K562 (cell line): ENCODE results near the gene CCDC148. TPM values are rescaled to one million over a fixed set of nuclear protein-coding genes. Genes with fewer than 3 reads are reported as not detected.

Experiments
- ATAC-seq: fragments of 200-7000 bp; cut with Tn5 transposase; 3 replicates; pipeline ENCODE4 v1.9.1; 2020; ENCODE audit warnings: moderate library complexity
- BruUV-seq: library from RNA; stranded (reverse); fragments of 400-500 nt; replicated peaks from 2 replicates; lab custom pipeline; 2021; lab: Mats Ljungman, UMichigan
- CTCF ChIA-PET: fragments of 300-600 bp; formaldehyde crosslinking; extraction: SDS; loops from one replicate; lab custom pipeline; 2021; ENCODE audit warnings: low intra/inter-chr PET ratio; lab: Yijun Ruan, JAX
- POLR2A ChIA-PET: fragments of 300-600, 350-650 bp; sonication (Branson Sonifier 250); formaldehyde crosslinking; extraction: SDS; loops from one replicate; lab custom pipeline; 2021; ENCODE audit warnings: antibody characterized with exemption, inconsistent platforms; lab: Yijun Ruan, JAX
- DNase-seq, 4 experiments: peaks; one replicate each; pipeline versions ENCODE4 v3.0.0 to v3.0.0-alpha.2; 2011 to 2018; ENCODE audit warnings: low spot score in 3 of 4, mixed read lengths in 3 of 4; ENCODE audit errors: extremely low read depth in 1 of 4
- FAIRE-seq: peaks from 2 replicates; lab custom pipeline; 2011; peaks lifted over from hg19 to GRCh38; lab: Jason Lieb, UNC
- H2AFZ ChIP-seq: 2 replicates; pipeline ENCODE4 v1.6.0; 2011; ENCODE audit warnings: low read depth, low read length, control low read depth, inconsistent platforms
- H3K27ac ChIP-seq: fragments of 200-600 bp; 3 replicates; pipeline ENCODE4 v1.8.0; 2011; ENCODE audit warnings: low read depth, mild to moderate bottlenecking, control low read depth, inconsistent platforms, low read length, moderate library complexity, mixed read lengths; ENCODE audit errors: extremely low read depth
- H3K27me3 ChIP-seq, 2 experiments: fragments of 300-600 bp in 1 of 2; 2 replicates in 1 of 2; 3 replicates in 1 of 2; pipeline versions ENCODE4 v1.6.0 to v1.8.0; 2011; ENCODE audit warnings: inconsistent platforms in 2 of 2, low read length in 2 of 2, mild to moderate bottlenecking in 1 of 2, mixed read lengths in 1 of 2, moderate library complexity in 1 of 2; ENCODE audit not compliant: control insufficient read depth in 2 of 2, insufficient read depth in 2 of 2
- H3K36me3 ChIP-seq: fragments of 300-600 bp; 3 replicates; pipeline ENCODE4 v1.8.0; 2011; ENCODE audit warnings: mild to moderate bottlenecking, low read length, inconsistent platforms; ENCODE audit not compliant: control insufficient read depth, insufficient read depth
- H3K4me1 ChIP-seq, 2 experiments: fragments of 200-600 bp in 1 of 2; replicated peaks in 1 of 2; 2 replicates in 1 of 2; 3 replicates in 1 of 2; pipeline versions ENCODE4 v1.5.1 to v1.8.0; 2011; ENCODE audit warnings: inconsistent platforms in 2 of 2, low read length in 2 of 2, mild to moderate bottlenecking in 1 of 2, mixed read lengths in 1 of 2, moderate library complexity in 1 of 2; ENCODE audit not compliant: control insufficient read depth in 2 of 2, insufficient read depth in 2 of 2
- H3K4me2 ChIP-seq: 2 replicates; pipeline ENCODE4 v1.6.1; 2011; ENCODE audit warnings: low read length, control low read depth, inconsistent platforms, mixed read lengths; ENCODE audit not compliant: insufficient read depth
- H3K4me3 ChIP-seq: fragments of 200-600 bp; sonication (generic), shearing (Covaris generic); 2 replicates; pipeline ENCODE4 v1.5.1; 2016; ENCODE audit warnings: control low read depth, inconsistent platforms
- H3K79me2 ChIP-seq: fragments of 200-600 bp; 3 replicates; pipeline ENCODE4 v1.8.0; 2011; ENCODE audit warnings: low read length, inconsistent platforms; ENCODE audit not compliant: control insufficient read depth, insufficient read depth
- H3K9ac ChIP-seq, 2 experiments: 2 replicates each; pipeline versions ENCODE4 v1.6.0 to v1.6.1; 2011; ENCODE audit warnings: low read depth in 2 of 2, low read length in 2 of 2, control low read depth in 1 of 2, inconsistent platforms in 1 of 2, mild to moderate bottlenecking in 1 of 2, mixed read lengths in 1 of 2; ENCODE audit not compliant: insufficient read depth in 1 of 2
- H3K9me1 ChIP-seq: one replicate; pipeline ENCODE4 v1.6.0; 2011; ENCODE audit warnings: inconsistent platforms, mild to moderate bottlenecking, low read length, moderate library complexity; ENCODE audit not compliant: control insufficient read depth, insufficient read depth
- H3K9me3 ChIP-seq: replicated peaks from 2 replicates; pipeline ENCODE4 v1.5.1; 2011; ENCODE audit warnings: low read depth, low read length, inconsistent platforms; ENCODE audit not compliant: control insufficient read depth, insufficient read depth
- H4K20me1 ChIP-seq: replicated peaks from 2 replicates; pipeline ENCODE4 v1.6.1; 2011; ENCODE audit warnings: low read length, inconsistent platforms, mixed read lengths; ENCODE audit not compliant: control insufficient read depth, insufficient read depth
- BCOR ChIP-seq: fragments of 450-650 bp; IDR thresholded peaks from 2 replicates; pipeline ENCODE4 v1.6.1; 2016
- CBX3 ChIP-seq, 2 experiments: IDR thresholded peaks; 1 replicate in 1 of 2; 2 replicates in 1 of 2; pipeline ENCODE4 v1.6.1; 2012; ENCODE audit warnings: inconsistent platforms in 2 of 2, low read length in 2 of 2, borderline replicate concordance in 1 of 2, control low read depth in 1 of 2
- CHD2 ChIP-seq: IDR thresholded peaks from 2 replicates; pipeline ENCODE4 v1.6.1; 2011; ENCODE audit warnings: low read depth, low read length
- FOXP4 ChIP-seq: sonication (generic); formaldehyde crosslinking; IDR thresholded peaks from 2 replicates; pipeline ENCODE4 v1.8.0; 2022; ENCODE audit warnings: mild to moderate bottlenecking, missing genetic modification reagents, borderline replicate concordance
- PML ChIP-seq: IDR thresholded peaks from 2 replicates; pipeline ENCODE4 v1.6.1; 2012; ENCODE audit warnings: low read length, inconsistent platforms
- TAF7 ChIP-seq: fragments of 450-650 bp; IDR thresholded peaks from 2 replicates; pipeline ENCODE4 v1.6.1; 2016; ENCODE audit warnings: missing genetic modification characterization, missing compliant biosample characterization
- TBL1XR1 ChIP-seq, 2 experiments: IDR thresholded peaks; 2 replicates each; pipeline ENCODE4 v1.6.1; 2012; ENCODE audit warnings: improper control_type of control experiment in 2 of 2, low read length in 2 of 2, mild to moderate bottlenecking in 1 of 2
- XRCC5 ChIP-seq: fragments of 200-400 bp; formaldehyde crosslinking; IDR thresholded peaks from 2 replicates; pipeline ENCODE4 v1.6.1; 2017; ENCODE audit warnings: low read depth, mild to moderate bottlenecking, low read length
- ZBTB12 ChIP-seq: fragments of 250-450 bp; sonication (Bioruptor Pico); IDR thresholded peaks from 2 replicates; pipeline ENCODE4 v1.4.0; 2020
- ZKSCAN1 ChIP-seq: fragments of 150-350 bp; IDR thresholded peaks from 2 replicates; pipeline ENCODE4 v1.6.1; 2016; ENCODE audit warnings: low read depth, low read length
- ZNF12 ChIP-seq: sonication (generic); formaldehyde crosslinking; IDR thresholded peaks from 2 replicates; pipeline ENCODE4 v1.4.0; 2020; ENCODE audit warnings: mild to moderate bottlenecking, missing genetic modification reagents
- ZNF197 ChIP-seq: fragments of 200-800 bp; sonication (Bioruptor generic); IDR thresholded peaks from 2 replicates; pipeline ENCODE4 v1.6.1; 2016; ENCODE audit warnings: low read depth, missing genetic modification characterization, missing compliant biosample characterization
- ZNF696 ChIP-seq: fragments of 250-450 bp; sonication (Bioruptor Pico); conservative IDR thresholded peaks from 2 replicates; pipeline ENCODE4 v1.4.0; 2020; ENCODE audit warnings: mild to moderate bottlenecking, moderate library complexity
- WGBS: fragments of 100-300 bp; shearing (Covaris generic); methylation state at CpG from one replicate; pipeline ENCODE4 v1.1.6; 2016; ENCODE audit warnings: low coverage, mixed read lengths; ENCODE audit not compliant: insufficient coverage; ENCODE audit errors: missing lambda C conversion rate; 5-methylcytosine and 5-hydroxymethylcytosine counted together
- in situ Hi-C: fragments of 300-500 bp; cut with MboI; formaldehyde crosslinking; loops from 4 replicates; pipeline ENCODE4 v1.15.0; 2018; ENCODE audit warnings: inconsistent platforms, mixed read lengths
- intact Hi-C: fragments of 100-400 bp; cut with micrococcal nuclease; formaldehyde crosslinking; loops from 2 replicates; pipeline ENCODE4 v1.14.2; 2022
- polyA plus RNA-seq, 8 experiments: library from polyadenylated mRNA; depleted of rRNA in 4 of 8; stranded (reverse) in 5 of 8; unstranded in 3 of 8; fragments of >200 nt; fragmentation: Nextera tagmentation in 2 of 8; fragmentation: Illumina TruSeq in 1 of 8; extraction: Ambion mirVana in 2 of 8; extraction: Trizol in 1 of 8; gene quantifications; 2 replicates each; pipeline versions ENCODE4 v1.2.1 to v1.2.3, GENCODE V29; 2011 to 2014; ENCODE audit warnings: inconsistent platforms in 1 of 8, missing spikeins in 1 of 8
- total RNA-seq, 7 experiments: library from RNA; depleted of rRNA in 6 of 7; stranded (reverse); fragments of >200 nt in 6 of 7; fragmentation: Illumina TruSeq in 2 of 7; extraction: Trizol in 2 of 7; gene quantifications; 2 replicates each; pipeline versions ENCODE4 v1.2.1 to v1.2.3, GENCODE V29; 2011 to 2021; ENCODE audit warnings: low replicate concordance in 1 of 7
- TF ChIP-seq, protein P1 (sequence below): fragments of 450-650 bp; IDR thresholded peaks from 2 replicates; pipeline ENCODE4 v1.7.1; 2018; ENCODE audit warnings: mild to moderate bottlenecking, low read depth; ENCODE audit not compliant: partially characterized antibody
- TF ChIP-seq, protein P2 (sequence below): fragments of 450-650 bp; IDR thresholded peaks from 2 replicates; pipeline ENCODE4 v1.6.1; 2016; ENCODE audit warnings: borderline replicate concordance

The CCDC148 gene
- total and polyA plus RNA-seq, 9 of the 15 experiments (the other 6 are each of a cell fraction or from before 2014, with no cell fraction given): 0.10 to 1.4 (median 0.65) TPM

GRCh38 chr2:158481116-158481515 is 24.6 kb upstream of the CCDC148 start:
- in situ Hi-C loops (no loop called here), intact Hi-C loops (no loop called here)
- BruUV-seq: no TSS peak
- Histone ChIP-seq H3K9ac (no peak overlapping the region), H3K36me3 (peaks cover 7% of the 10 kb centered on the region; the same call in 2 of the 3 replicates), H4K20me1 (no peaks in the 10 kb centered on the region), H3K79me2 (peaks cover 68% of the 10 kb centered on the region), H3K9me1 (no peaks in the 10 kb centered on the region), H3K9me3 (no peaks in the 10 kb centered on the region), H3K4me3 (no peak overlapping the region), H3K4me2 (no peak overlapping the region), H3K27me3 (no peaks in the 10 kb centered on the region), H3K4me1 (no peaks in the 10 kb centered on the region; a peak in 2 of 5 replicates), H3K27ac (no peak overlapping the region), H2AFZ (no peak overlapping the region)
- ATAC-seq: no peak
- ChIA-PET CTCF (no interaction called here), POLR2A (no interaction called here)
- DNase-seq: no peak
- no peak for FAIRE-seq
- WGBS: 93% methylated on average over 1 of the region's 1 CpG
- no peak for TF ChIP-seq ZNF696 (CRISPR knock-in tag)
- TF ChIP-seq FOXP4 (CRISPR knock-in tag): no peak
- TF ChIP-seq ZNF197 (CRISPR knock-in tag): no peak
- no peak for TF ChIP-seq TAF7 (tag)
- TF ChIP-seq, protein P1, sequence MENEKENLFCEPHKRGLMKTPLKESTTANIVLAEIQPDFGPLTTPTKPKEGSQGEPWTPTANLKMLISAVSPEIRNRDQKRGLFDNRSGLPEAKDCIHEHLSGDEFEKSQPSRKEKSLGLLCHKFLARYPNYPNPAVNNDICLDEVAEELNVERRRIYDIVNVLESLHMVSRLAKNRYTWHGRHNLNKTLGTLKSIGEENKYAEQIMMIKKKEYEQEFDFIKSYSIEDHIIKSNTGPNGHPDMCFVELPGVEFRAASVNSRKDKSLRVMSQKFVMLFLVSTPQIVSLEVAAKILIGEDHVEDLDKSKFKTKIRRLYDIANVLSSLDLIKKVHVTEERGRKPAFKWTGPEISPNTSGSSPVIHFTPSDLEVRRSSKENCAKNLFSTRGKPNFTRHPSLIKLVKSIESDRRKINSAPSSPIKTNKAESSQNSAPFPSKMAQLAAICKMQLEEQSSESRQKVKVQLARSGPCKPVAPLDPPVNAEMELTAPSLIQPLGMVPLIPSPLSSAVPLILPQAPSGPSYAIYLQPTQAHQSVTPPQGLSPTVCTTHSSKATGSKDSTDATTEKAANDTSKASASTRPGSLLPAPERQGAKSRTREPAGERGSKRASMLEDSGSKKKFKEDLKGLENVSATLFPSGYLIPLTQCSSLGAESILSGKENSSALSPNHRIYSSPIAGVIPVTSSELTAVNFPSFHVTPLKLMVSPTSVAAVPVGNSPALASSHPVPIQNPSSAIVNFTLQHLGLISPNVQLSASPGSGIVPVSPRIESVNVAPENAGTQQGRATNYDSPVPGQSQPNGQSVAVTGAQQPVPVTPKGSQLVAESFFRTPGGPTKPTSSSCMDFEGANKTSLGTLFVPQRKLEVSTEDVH: no peak
- no peak for TF ChIP-seq ZKSCAN1
- TF ChIP-seq XRCC5: no peak
- TF ChIP-seq CBX3 (IDR thresholded peaks at IDR 0.05; ENCODE audit: borderline replicate concordance in 1 of 2, low read length in 2 of 2): no peak
- TF ChIP-seq, protein P2, sequence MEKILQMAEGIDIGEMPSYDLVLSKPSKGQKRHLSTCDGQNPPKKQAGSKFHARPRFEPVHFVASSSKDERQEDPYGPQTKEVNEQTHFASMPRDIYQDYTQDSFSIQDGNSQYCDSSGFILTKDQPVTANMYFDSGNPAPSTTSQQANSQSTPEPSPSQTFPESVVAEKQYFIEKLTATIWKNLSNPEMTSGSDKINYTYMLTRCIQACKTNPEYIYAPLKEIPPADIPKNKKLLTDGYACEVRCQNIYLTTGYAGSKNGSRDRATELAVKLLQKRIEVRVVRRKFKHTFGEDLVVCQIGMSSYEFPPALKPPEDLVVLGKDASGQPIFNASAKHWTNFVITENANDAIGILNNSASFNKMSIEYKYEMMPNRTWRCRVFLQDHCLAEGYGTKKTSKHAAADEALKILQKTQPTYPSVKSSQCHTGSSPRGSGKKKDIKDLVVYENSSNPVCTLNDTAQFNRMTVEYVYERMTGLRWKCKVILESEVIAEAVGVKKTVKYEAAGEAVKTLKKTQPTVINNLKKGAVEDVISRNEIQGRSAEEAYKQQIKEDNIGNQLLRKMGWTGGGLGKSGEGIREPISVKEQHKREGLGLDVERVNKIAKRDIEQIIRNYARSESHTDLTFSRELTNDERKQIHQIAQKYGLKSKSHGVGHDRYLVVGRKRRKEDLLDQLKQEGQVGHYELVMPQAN: no peak
- no peak for TF ChIP-seq CHD2
- no peak for TF ChIP-seq ZNF12 (CRISPR knock-in tag)
- no peak for TF ChIP-seq TBL1XR1 (IDR thresholded peaks at IDR 0.05; ENCODE audit: low read length in 2 of 2)
- no peak for TF ChIP-seq PML
- TF ChIP-seq ZBTB12 (CRISPR knock-in tag): no peak
- no peak for TF ChIP-seq BCOR
